IMR-90 (cell line): ENCODE measurements around the gene GIMAP5. TPM values are rescaled to one million over a fixed set of nuclear protein-coding genes. Genes with fewer than 3 reads are reported as not detected.

Experiments
- ATAC-seq: fragments of 200-7000 bp; cut with Tn5 transposase; 2 replicates; pipeline ENCODE4 v1.9.1; 2020; ENCODE audit warnings: low read depth, mild to moderate bottlenecking, moderate library complexity
- BruUV-seq: library from RNA; stranded (reverse); fragments of 400-500 nt; replicated peaks from 2 replicates; lab custom pipeline; 2021; lab: Mats Ljungman, UMichigan
- CTCF ChIA-PET: fragments of 300-600 bp; formaldehyde crosslinking; extraction: SDS; loops from one replicate; lab custom pipeline; 2021; ENCODE audit warnings: antibody characterized with exemption; lab: Yijun Ruan, JAX
- POLR2A ChIA-PET: fragments of 300-600 bp; sonication (Branson Sonifier 250); formaldehyde crosslinking; loops from one replicate; lab custom pipeline; 2022; ENCODE audit warnings: antibody characterized with exemption; ENCODE audit not compliant: unreplicated experiment; lab: Charles Lee
- DNase-seq: peaks from one replicate; pipeline ENCODE4 v3.0.0; 2013
- H2AFZ ChIP-seq: replicated peaks from 2 replicates; pipeline ENCODE3; 2013; ENCODE audit warnings: low read length, mild to moderate bottlenecking; ENCODE audit not compliant: poor library complexity
- H2AK5ac ChIP-seq: 2 replicates; pipeline ENCODE4 v1.6.1; 2013; ENCODE audit warnings: low read depth, low read length, inconsistent platforms
- H2AK9ac ChIP-seq: replicated peaks from 2 replicates; pipeline ENCODE3; 2013; ENCODE audit warnings: mild to moderate bottlenecking, low read depth, low read length, moderate library complexity; ENCODE audit not compliant: poor library complexity
- H2BK120ac ChIP-seq: 2 replicates; pipeline ENCODE4 v1.6.1; 2013; ENCODE audit warnings: low read depth, low read length, inconsistent platforms
- H2BK15ac ChIP-seq: 3 replicates; pipeline ENCODE4 v1.6.1; 2013; ENCODE audit warnings: low read depth, low read length, inconsistent platforms
- H2BK20ac ChIP-seq: 2 replicates; pipeline ENCODE4 v1.6.1; 2013; ENCODE audit warnings: low read depth, mild to moderate bottlenecking, inconsistent platforms, low read length, moderate library complexity
- H2BK5ac ChIP-seq: 2 replicates; pipeline ENCODE4 v1.6.1; 2013; ENCODE audit warnings: mild to moderate bottlenecking, low read depth, low read length, inconsistent platforms; ENCODE audit not compliant: poor library complexity, severe bottlenecking
- H3K14ac ChIP-seq: replicated peaks from 2 replicates; pipeline ENCODE4 v1.6.1; 2013; ENCODE audit warnings: low read depth, low read length, inconsistent platforms
- H3K18ac ChIP-seq: 2 replicates; pipeline ENCODE4 v1.6.1; 2013; ENCODE audit warnings: low read depth, low read length, control low read depth
- H3K23ac ChIP-seq: 2 replicates; pipeline ENCODE4 v1.6.1; 2013; ENCODE audit warnings: low read depth, low read length, inconsistent platforms
- H3K27ac ChIP-seq: 2 replicates; pipeline ENCODE4 v1.5.1; 2013; ENCODE audit warnings: mild to moderate bottlenecking, control low read depth, low read length; ENCODE audit not compliant: insufficient read depth
- H3K27me3 ChIP-seq: 2 replicates; pipeline ENCODE4 v1.6.1; 2013; ENCODE audit warnings: low read length; ENCODE audit not compliant: control insufficient read depth, insufficient read depth
- H3K36me3 ChIP-seq: 2 replicates; pipeline ENCODE4 v1.6.1; 2013; ENCODE audit warnings: low read length, mixed read lengths; ENCODE audit not compliant: control insufficient read depth, insufficient read depth
- H3K4ac ChIP-seq: 2 replicates; pipeline ENCODE4 v1.6.1; 2013; ENCODE audit warnings: low read depth, low read length, inconsistent platforms
- H3K4me1 ChIP-seq: 2 replicates; pipeline ENCODE4 v1.6.1; 2013; ENCODE audit warnings: low read length, mixed read lengths; ENCODE audit not compliant: control insufficient read depth, insufficient read depth
- H3K4me2 ChIP-seq: 2 replicates; pipeline ENCODE4 v1.6.1; 2013; ENCODE audit warnings: low read depth, mild to moderate bottlenecking, control low read depth, low read length, moderate library complexity
- H3K4me3 ChIP-seq: 2 replicates; pipeline ENCODE4 v1.5.1; 2013; ENCODE audit warnings: low read depth, mild to moderate bottlenecking, control low read depth, low read length, moderate library complexity; ENCODE audit not compliant: insufficient read depth
- H3K56ac ChIP-seq: 2 replicates; pipeline ENCODE4 v1.6.1; 2013; ENCODE audit warnings: low read length, inconsistent platforms; ENCODE audit not compliant: insufficient read depth; ENCODE audit errors: extremely low read depth
- H3K79me1 ChIP-seq, 2 experiments: 2 replicates each; pipeline ENCODE4 v1.6.1; 2013; ENCODE audit warnings: low read length in 2 of 2, inconsistent platforms in 1 of 2, low read depth in 1 of 2
- H3K9ac ChIP-seq: 2 replicates; pipeline ENCODE4 v1.6.1; 2013; ENCODE audit warnings: low read depth, low read length, control low read depth
- H3K9me1 ChIP-seq: 2 replicates; pipeline ENCODE4 v1.6.1; 2013; ENCODE audit warnings: low read length, inconsistent platforms; ENCODE audit not compliant: insufficient read depth
- H3K9me3 ChIP-seq: 2 replicates; pipeline ENCODE4 v1.6.1; 2013; ENCODE audit warnings: low read length; ENCODE audit not compliant: control insufficient read depth, insufficient read depth
- H4K20me1 ChIP-seq: 2 replicates; pipeline ENCODE4 v1.6.1; 2013; ENCODE audit warnings: low read length, inconsistent platforms; ENCODE audit not compliant: insufficient read depth
- H4K5ac ChIP-seq: 2 replicates; pipeline ENCODE4 v1.6.1; 2013; ENCODE audit warnings: mild to moderate bottlenecking, low read depth, low read length, control low read depth
- H4K8ac ChIP-seq, 2 experiments: 2 replicates each; pipeline ENCODE4 v1.6.1; 2013; ENCODE audit warnings: low read depth in 2 of 2, low read length in 2 of 2, control low read depth in 1 of 2, inconsistent platforms in 1 of 2
- H4K91ac ChIP-seq: 2 replicates; pipeline ENCODE4 v1.6.1; 2013; ENCODE audit warnings: low read depth, low read length, inconsistent platforms; ENCODE audit not compliant: insufficient read depth
- NFE2L2 ChIP-seq: fragments of 150-350 bp; IDR thresholded peaks from 2 replicates; pipeline ENCODE4 v1.6.1; 2016; ENCODE audit warnings: low read depth, mild to moderate bottlenecking, low read length
- RCOR1 ChIP-seq: IDR thresholded peaks from 2 replicates; pipeline ENCODE4 v1.6.1; 2012; ENCODE audit warnings: mild to moderate bottlenecking, low read length, improper control_type of control experiment; ENCODE audit not compliant: insufficient replicate concordance
- SMC3 ChIP-seq: fragments of 150-350 bp; IDR thresholded peaks from 2 replicates; pipeline ENCODE4 v1.6.1; 2016; ENCODE audit warnings: low read depth, mild to moderate bottlenecking, antibody characterized with exemption, low read length, moderate library complexity
- WGBS, 2 experiments: methylation state at CpG; one replicate each; pipeline versions ENCODE4 v1.1.5 to v1.1.7; 2013; ENCODE audit warnings: missing lambda C conversion rate in 2 of 2; ENCODE audit not compliant: insufficient read length in 1 of 2; ENCODE audit errors: extremely low coverage in 2 of 2; 5-methylcytosine and 5-hydroxymethylcytosine counted together
- dilution Hi-C: fragments of 300-500 bp; cut with HindIII; formaldehyde crosslinking; loops from one replicate; pipeline ENCODE4 v1.14.3; 2018; ENCODE audit warnings: low sequenced_read_pairs; ENCODE audit not compliant: unreplicated experiment
- in situ Hi-C: fragments of 300-500 bp; cut with MboI; formaldehyde crosslinking; loops from 3 replicates; pipeline ENCODE4 v1.14.3; 2019; ENCODE audit warnings: low sequenced_read_pairs, inconsistent platforms, mixed read lengths
- intact Hi-C: fragments of 100-400 bp; cut with micrococcal nuclease; formaldehyde crosslinking; loops from 2 replicates; pipeline ENCODE4 v1.10.0; 2022
- polyA plus RNA-seq, 3 experiments: library from polyadenylated mRNA; depleted of rRNA; stranded (reverse); fragments of >200 nt; gene quantifications; 2 replicates each; pipeline ENCODE4 v1.2.3, GENCODE V29; 2012; ENCODE audit warnings: low replicate concordance in 1 of 3
- total RNA-seq: library from RNA; depleted of rRNA; stranded (reverse); fragments of >200 nt; gene quantifications from 2 replicates; pipeline ENCODE4 v1.2.3, GENCODE V29; 2012
- TF ChIP-seq, protein P1 (sequence below): fragments of 150-350 bp; IDR thresholded peaks from 2 replicates; pipeline ENCODE4 v1.6.1; 2017; ENCODE audit warnings: mild to moderate bottlenecking, antibody characterized with exemption, low read length, low read depth

The GIMAP5 gene
- total and polyA plus RNA-seq, 2 of the 4 experiments (the other 2 are of a cell fraction) = not detected

DNA sequence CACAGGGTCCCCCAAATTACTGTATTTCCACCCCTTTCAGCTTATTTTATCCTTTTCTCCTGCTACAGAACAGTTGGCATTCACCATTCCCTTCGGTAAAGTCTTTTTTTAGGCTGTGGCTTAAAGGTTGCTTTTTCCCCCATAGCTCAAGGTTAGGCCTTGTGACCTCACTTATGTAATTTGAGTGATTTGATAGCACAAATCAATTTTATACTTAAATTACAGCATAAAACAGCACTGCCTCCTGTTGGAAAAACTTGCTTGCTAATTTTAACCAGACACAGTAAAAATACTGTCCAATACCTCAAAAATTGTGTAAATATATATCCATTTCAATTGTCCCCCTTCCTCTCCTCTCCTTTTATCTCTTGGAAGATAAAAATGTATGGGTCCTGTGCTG is 13.8 kb upstream of the GIMAP5 start:
- H3K9me3 ChIP-seq = no peaks in the 10 kb centered on the region
- no peak overlapping the region for H2BK5ac ChIP-seq
- H2AK5ac ChIP-seq = no peak overlapping the region
- H2AK9ac ChIP-seq = no peak overlapping the region
- dilution Hi-C loops (no loop called here), in situ Hi-C loops (no loop called here), intact Hi-C loops (no loop called here)
- DNase-seq = no peak
- POLR2A ChIA-PET = no interaction called here
- H3K36me3 ChIP-seq = no peaks in the 10 kb centered on the region
- no peaks in the 10 kb centered on the region for H3K4me1 ChIP-seq
- TF ChIP-seq RCOR1 (no peak), SMC3 (no peak), NFE2L2 (no peak)
- TF ChIP-seq, protein P1, sequence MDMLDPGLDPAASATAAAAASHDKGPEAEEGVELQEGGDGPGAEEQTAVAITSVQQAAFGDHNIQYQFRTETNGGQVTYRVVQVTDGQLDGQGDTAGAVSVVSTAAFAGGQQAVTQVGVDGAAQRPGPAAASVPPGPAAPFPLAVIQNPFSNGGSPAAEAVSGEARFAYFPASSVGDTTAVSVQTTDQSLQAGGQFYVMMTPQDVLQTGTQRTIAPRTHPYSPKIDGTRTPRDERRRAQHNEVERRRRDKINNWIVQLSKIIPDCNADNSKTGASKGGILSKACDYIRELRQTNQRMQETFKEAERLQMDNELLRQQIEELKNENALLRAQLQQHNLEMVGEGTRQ = no peak
- H4K8ac ChIP-seq = no peak overlapping the region
- H3K79me1 ChIP-seq = no peaks in the 10 kb centered on the region
- no peak overlapping the region for H3K23ac ChIP-seq
- H4K91ac ChIP-seq = no peak overlapping the region
- H2BK120ac ChIP-seq = no peak overlapping the region
- H2BK20ac ChIP-seq = no peak overlapping the region
- H3K4ac ChIP-seq = no peak overlapping the region
- CTCF ChIA-PET = no interaction called here
- no peaks in the 10 kb centered on the region for H4K20me1 ChIP-seq
- no peak for ATAC-seq
- H3K9me1 ChIP-seq = no peaks in the 10 kb centered on the region
- no peak overlapping the region for H3K56ac ChIP-seq
- H3K27me3 ChIP-seq = no peaks in the 10 kb centered on the region
- WGBS, 2 experiments = no CpG with 5 or more reads among the region's 1 CpG
- H3K9ac ChIP-seq = no peak overlapping the region
- no peak overlapping the region for H4K5ac ChIP-seq
- BruUV-seq = no TSS peak
- no peak overlapping the region for H3K4me3 ChIP-seq
- H3K4me2 ChIP-seq = no peak overlapping the region
- no peak overlapping the region for H2BK15ac ChIP-seq
- no peak overlapping the region for H2AFZ ChIP-seq
- no peak overlapping the region for H3K14ac ChIP-seq
- H3K27ac ChIP-seq = no peak overlapping the region
- H3K18ac ChIP-seq = no peak overlapping the region
